Esophagus muscularis mucosa (tissue), 3 donors: ENCODE data around the gene TMEM119.

Source experiments
- POLR2A ChIP-seq: fragments of 450-650 bp; IDR thresholded peaks from one replicate; pipeline ENCODE4 v1.6.1; 2017; ENCODE audit warnings: antibody characterized with exemption, moderate library complexity, mild to moderate bottlenecking, low read depth
- POLR2AphosphoS5 ChIP-seq, 2 donors: sonication (generic); formaldehyde crosslinking; IDR thresholded peaks; one replicate each; pipeline ENCODE4 v1.6.1; 2017; ENCODE audit warnings: antibody characterized with exemption in 2 of 2
- TF ChIP-seq, protein P1 (sequence below), 3 experiments: fragments of 200-600 bp in 2 of 3; fragments of 450-650 bp in 1 of 3; sonication (generic) in 2 of 3; IDR thresholded peaks; one replicate each; pipeline ENCODE4 v1.5.1; 2017 to 2019; ENCODE audit warnings: antibody characterized with exemption in 3 of 3, mild to moderate bottlenecking in 2 of 3, moderate library complexity in 1 of 3

- TF ChIP-seq, protein P1, sequence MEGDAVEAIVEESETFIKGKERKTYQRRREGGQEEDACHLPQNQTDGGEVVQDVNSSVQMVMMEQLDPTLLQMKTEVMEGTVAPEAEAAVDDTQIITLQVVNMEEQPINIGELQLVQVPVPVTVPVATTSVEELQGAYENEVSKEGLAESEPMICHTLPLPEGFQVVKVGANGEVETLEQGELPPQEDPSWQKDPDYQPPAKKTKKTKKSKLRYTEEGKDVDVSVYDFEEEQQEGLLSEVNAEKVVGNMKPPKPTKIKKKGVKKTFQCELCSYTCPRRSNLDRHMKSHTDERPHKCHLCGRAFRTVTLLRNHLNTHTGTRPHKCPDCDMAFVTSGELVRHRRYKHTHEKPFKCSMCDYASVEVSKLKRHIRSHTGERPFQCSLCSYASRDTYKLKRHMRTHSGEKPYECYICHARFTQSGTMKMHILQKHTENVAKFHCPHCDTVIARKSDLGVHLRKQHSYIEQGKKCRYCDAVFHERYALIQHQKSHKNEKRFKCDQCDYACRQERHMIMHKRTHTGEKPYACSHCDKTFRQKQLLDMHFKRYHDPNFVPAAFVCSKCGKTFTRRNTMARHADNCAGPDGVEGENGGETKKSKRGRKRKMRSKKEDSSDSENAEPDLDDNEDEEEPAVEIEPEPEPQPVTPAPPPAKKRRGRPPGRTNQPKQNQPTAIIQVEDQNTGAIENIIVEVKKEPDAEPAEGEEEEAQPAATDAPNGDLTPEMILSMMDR (IDR thresholded peaks at IDR 0.05), result no peak
- TF ChIP-seq POLR2A (no peak), POLR2AphosphoS5 (IDR thresholded peaks at IDR 0.05) (no peak)
Observed at GRCh38 chr12:108621161-108621560, 23.3 kb upstream of the TMEM119 start.
